Cortex of kidney (tissue), 1 donor: ENCODE measurements around the gene LIPN.
"Not testable (repeated sequence)": the region's sequence is repeated elsewhere in the genome, so short reads cannot be mapped to it uniquely, and the experiment has no call there.

Source experiments
- DNase-seq: peaks from one replicate; lab custom pipeline; 2025; lab: John Stamatoyannopoulos, UW

LIPN gene, protein sequence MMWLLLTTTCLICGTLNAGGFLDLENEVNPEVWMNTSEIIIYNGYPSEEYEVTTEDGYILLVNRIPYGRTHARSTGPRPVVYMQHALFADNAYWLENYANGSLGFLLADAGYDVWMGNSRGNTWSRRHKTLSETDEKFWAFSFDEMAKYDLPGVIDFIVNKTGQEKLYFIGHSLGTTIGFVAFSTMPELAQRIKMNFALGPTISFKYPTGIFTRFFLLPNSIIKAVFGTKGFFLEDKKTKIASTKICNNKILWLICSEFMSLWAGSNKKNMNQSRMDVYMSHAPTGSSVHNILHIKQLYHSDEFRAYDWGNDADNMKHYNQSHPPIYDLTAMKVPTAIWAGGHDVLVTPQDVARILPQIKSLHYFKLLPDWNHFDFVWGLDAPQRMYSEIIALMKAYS

DNA sequence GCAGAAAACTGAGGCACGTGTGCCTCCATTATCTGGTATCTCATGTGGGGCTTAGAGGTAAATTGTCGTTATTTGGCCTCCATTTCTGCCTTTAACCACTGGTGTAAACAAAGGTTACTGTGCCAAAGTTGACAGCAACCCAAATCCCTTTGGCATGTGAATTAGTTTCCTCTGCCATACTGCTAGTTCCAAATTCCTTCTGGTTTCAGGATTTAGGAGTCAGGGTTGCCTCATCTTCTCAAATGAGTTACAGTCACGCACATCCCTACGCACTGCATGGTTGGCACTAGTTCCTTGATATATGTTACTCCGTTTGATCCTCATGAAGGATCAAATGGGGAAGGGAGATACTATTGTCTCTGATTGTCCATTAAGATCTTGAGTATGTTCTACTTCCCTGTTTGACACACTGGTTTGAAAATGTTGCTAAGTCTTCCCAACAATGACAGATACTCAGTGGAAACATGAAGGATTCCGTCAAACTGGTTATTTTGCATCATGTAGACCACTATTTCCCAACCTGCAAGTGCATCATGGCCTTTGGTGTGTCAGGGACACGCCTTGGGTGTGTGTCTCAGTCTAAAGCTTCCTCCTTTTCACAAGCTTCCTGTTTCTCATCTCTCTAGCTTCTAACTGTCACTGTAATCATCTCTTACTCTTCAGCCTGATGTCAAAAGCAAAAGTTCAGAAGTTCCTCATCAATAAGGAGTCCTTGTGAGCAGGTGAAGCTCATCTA is at the start of gene LIPN:
Gene LIPN, plus strand, starts transcription at position 655 of the 736 bp plus-strand sequence. CDS start 1,386 bp downstream, outside the sequence.
- no peak for DNase-seq

DNA sequence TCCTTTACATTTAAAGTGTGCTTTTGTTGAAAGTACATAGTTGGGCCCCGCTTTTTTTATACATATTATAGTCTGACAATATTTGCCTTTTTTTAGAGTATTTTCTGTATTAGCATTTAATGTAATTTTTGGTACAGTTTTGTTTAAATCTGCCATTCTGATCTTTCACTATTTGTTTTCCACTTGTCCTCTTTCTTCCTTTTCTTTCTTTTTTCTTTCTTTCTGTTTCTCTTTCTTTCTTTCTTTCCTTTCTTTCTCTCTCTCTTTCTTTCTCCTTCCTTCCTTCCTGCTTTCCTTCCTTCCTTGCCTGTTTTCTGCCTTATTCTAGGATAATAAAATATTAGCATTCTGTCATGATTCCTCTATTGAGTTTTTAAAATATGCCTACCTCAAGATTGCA is 44.3 kb upstream of the LIPN start:
- DNase-seq: no peak

DNA sequence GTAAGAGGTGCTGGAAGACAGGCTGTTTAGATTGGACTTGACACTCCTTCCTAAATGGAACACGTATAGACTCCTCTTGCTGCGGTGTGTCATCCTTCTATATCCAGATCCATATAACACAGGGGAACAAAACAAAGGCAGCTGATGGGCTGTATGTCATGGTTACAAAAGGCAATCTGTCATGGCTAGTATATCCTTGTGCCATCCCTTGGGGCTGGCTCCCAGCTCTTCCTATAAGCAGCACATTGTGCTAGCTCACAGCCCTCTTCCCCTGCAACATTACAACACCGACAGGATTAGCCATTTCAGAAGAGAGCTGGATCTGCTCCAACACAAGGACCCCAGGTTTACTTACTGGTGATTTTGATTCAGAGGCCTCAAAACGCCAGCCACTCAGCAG is 38.4 kb upstream of the LIPN start:
- no peak for DNase-seq

DNA sequence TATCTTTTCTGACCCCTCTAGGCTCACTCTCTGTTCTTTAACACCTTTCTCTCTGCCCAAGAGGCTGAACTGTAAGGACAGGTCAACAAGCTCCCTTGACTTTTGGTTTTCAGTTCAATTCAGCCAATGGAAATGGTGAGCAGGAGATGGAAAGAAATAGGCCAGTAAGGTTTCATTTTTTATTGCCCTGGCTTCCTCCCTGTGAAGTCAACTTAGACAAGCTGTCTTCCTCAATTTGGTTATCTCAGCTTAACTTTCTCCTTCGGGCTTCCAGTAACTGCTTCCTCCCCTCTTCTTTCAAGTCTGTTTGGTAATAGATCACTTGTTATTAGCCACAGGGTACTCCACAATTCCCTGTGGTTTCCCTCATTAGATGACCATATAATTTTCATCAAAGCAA is 34.0 kb upstream of the LIPN start:
- DNase-seq: no peak

DNA sequence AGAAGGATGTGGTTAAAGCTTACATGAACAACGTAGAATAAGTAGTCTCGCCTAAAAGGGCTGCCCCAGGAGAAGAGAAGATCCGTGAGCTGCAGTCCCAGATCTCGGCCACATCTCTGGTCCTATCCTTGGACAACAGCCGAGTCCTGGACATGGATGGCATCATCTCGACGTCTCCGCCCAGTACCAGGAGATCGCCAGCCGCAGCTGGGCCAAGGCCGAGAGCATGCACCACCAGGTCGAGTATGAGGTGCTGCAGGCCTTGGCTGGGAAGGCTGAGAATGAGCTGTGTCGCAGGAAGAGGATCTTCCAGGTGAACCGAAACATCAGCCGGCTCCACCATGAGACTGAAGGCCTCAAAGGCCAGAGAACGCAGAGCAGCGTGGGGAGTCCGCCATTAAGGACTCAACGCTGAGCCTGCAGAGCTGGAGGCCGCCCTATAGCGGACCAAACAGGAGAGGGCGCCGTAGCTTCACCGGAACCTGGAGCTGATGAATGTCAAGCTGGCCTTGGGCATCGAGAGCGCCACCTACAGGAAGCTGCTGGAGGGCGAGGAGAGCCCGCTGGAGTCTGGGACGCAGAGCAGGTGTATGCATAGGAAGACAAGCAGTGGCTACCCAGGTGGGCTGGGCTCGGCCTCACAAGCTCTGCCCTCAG is 31.6 kb upstream of the LIPN start:
- DNase-seq: no peak

DNA sequence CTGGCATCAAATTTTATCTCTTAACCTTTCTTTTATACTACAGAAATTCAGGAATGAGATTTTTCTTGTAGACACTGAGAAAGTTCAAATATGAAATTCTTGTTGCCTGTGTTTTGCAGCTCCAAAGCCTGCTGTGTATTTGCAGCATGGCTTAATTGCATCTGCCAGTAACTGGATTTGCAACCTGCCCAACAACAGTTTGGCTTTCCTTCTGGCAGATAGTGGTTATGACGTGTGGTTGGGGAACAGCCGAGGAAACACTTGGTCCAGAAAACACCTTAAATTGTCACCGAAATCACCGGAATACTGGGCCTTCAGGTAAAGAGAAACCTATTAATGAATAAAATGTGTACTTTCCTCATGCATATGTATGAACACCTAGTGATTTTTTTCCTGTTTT is 29.0 kb upstream of the LIPN start:
- no peak for DNase-seq

DNA sequence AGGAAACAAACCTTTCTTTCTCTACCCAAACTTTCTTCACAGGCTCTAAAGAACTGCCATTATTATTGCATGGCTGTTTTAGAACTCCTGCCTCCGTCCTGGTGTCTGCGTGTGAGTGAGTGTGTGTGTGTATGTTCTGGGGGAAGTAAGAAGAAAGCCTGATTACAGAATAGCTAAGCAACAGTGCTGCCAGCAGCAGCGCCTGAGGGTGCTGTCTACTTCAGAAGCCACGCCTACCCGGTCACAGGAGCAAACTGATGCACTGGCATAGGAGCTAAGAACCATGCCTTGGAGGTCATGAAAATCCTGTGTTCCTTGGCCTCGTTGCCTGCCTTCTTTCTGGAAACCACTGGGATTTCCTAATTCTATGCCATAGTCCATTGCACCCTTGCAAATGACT is 28.5 kb upstream of the LIPN start:
- DNase-seq: no peak

DNA sequence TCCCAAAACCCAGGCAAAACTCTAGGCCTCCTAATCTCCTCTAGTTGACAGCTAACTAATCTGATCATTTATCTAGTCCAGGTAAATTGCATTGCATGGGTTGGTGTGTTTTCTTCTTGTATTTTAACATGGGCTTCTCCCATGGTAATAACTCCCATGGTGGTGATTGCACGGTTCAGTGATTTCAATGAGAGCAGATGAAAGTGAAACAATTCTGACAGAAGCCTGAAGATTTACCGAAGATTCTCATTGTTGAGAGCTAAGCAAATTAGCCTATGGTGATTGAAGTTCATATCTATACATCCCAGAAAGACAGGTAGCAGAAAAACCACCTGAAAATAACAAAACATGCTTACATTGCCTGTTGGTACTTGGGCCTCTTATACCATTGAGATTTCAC is 26.6 kb upstream of the LIPN start:
- no peak for DNase-seq

DNA sequence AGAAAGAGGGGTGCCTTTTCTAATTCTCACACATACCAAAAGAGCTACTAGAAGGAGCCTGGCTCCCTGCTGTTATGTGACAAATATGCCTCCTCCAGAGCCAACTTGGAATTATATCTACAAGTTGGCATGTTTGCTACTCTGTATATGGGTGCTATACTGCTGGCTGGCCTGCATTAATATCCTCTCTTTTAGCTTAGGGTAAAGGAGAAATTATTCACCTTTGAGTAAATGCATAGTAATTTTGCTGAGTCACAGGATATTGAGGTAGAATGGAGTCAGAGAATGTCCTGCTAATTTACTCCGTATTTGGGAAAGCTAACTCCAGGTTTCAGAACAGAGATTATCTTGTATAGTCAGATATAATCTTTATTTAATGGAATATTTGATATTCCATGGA is 24.2 kb upstream of the LIPN start:
- DNase-seq: no peak

DNA sequence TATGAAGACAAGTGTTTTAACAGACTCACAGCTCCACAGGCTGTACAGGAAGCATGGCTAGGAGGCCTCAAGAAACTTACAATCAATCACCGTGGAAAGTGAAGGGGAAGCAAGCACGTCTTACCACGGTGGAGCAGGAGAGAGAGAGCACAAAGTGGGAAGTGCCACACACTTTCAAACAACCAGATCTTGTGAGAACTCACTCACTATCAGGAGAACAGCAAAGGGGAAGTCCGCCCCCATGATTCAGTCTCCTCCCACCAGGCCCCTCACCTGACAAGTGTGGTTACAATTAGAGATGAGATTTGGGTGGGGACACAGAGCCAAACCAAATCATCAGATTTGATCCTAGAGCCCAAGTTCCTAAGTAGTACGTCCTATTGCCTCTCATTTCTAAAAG is 17.9 kb upstream of the LIPN start:
- not testable (repeated sequence) for DNase-seq

DNA sequence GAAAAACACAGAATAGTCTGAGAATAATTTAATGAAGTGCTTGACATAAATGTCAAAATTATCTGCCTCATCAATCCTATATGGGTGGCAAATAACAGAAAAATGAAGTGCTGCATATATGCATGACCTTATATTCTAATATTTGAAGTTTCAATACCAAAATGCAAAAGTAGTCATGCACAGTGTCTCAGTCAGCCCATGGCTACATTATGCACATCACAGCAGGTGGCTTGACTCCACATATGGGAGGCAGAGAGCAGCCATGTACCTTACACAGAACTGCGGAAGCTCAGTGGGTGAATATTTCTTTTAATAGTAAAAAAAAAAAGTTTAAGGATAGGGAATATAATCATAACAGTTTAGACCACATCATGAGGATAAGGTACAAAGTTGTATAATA is 17.4 kb upstream of the LIPN start:
- DNase-seq: no peak

DNA sequence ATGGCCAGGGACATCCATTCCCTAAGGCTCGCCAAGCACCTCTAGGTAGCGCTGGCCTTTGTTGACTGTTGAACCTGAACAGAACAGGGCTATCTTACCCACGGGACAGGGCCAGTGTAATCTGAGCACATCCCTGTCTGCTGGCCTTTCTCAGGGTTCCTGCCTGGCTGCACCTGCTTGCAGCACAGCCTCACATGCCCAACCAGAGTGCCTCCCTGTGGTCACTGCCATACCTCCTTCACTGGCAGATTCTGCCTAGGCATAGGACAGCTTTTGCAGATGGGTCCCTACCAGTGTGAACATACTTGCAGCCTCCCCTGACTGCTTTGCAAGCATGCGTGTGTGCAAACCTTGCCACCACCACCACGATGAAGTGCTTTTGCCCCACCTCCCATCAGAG is 15.8 kb upstream of the LIPN start:
- no peak for DNase-seq

DNA sequence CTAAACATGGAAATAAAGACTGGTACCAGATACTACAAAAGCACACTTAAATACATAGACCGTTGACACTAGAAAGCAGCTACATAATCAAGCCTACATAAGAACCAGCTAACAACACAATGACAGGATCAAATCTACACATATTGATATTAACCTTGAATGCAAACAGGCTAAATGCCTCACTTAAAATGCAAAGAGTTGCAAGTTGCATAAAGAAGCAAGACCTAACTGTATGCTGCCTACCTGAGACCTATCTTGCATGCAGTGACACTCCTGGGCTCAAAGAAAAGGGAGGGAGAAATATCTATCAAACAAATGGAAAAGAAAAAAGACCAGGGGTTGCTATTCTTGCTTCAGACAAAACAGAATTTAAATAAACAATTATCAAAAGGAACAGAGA is 14.2 kb upstream of the LIPN start:
- DNase-seq: no peak

DNA sequence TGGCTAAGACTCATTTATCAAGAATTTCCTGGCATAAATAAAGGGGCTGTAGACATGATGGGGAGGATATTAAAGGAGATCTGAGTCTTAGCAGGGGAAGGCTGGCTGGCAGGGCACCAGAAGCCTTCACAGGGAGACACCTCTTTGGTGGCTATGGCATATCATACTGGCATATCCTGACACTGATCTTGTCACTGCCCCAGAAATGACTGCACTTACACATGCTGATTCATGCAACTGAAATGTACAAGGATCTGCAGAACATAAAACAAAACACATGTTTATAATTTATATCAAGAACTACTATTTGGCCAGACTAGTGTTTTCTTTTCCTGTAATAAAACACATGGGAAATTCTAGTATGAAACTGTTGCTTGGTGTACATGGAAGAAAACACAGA is 5.5 kb upstream of the LIPN start:
- DNase-seq: no peak

DNA sequence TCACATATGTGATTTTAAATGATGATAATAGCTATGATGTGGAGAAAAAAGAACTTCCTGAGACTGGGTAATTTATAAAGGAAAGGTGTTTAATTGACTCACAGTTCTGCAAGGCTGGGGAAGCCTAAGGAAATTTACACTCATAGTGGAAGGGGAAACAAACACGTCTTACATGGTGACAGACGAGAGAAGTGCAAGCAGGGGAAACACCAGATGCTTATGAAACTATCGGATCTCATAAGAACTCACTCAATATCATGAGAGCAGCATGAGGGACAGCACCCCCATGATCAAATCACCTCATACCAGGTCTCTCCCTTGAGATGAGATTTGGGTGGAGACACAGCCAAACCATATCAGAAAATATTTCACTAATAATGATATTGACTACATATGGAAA is 4.1 kb upstream of the LIPN start:
- DNase-seq: no peak

DNA sequence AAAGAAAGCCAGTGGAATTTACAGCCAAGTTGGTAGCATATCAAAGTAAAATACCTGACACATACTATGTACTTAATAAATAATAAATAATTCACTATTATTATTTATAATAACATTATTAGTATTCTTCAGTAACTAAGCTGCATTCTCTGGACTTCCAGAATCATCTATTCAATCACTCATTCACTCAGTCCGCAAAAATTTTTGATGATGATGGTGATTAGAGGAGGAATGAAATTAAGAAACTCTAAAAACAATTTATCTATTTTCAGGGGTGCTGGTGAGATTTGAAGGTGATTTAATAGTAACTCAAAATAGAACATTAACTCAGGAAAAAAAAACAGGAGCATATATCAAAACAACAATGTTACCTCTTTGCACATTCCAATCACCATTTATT is 3.2 kb upstream of the LIPN start:
- DNase-seq: no peak

DNA sequence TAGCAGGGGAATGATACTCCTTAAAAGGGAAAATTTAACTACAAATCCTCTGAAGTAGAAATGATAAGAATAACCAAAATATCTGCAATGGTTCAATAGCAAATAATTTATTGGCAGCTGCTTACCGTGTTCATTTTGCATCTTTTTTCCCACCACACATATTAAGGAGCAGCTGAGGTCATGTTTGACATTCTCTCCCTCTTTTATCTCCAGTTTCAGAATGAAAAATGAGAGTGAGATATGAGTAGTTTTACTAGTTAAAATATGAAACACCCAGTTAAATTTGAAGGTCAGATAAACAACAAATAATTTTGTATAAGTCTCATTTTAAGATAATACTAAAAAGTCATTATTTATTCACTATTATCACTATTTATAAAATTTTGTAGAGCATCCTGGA is 3.1 kb downstream of the LIPN start:
- no peak for DNase-seq

DNA sequence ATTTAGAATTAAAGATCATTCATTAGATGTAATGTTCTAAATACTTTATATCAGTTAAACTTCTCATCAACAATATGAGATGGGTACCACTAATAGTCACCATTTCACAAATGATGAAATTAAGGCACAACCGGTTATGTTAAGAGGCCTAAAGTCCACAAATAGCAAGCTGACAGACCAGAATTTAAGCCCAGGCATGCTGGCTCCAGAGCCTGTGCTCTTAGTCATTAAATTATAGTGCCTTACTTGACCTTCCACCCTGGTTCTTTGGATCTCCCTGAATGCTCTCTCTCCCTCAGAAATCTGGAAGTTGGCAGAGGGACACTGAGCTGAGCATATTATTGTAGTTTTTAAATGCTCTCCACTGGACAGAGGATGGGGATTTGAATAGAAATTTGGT is 3.6 kb downstream of the LIPN start:
- no peak for DNase-seq

DNA sequence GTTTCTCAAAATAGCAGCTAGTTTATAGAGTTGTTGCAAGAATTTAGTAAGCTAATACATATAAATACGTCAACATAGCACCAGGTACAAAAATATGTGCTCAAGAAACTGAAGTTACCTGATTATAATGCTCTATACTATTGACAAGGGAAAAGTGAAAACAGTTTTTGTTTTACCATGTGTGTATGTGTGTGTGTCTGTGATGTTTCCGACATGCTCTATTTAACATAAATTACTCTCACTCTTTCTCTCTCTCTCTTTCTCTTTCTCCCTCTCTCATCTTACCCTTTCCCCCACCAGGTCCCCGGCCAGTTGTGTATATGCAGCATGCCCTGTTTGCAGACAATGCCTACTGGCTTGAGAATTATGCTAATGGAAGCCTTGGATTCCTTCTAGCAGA is 4.3 kb downstream of the LIPN start:
- no peak for DNase-seq

DNA sequence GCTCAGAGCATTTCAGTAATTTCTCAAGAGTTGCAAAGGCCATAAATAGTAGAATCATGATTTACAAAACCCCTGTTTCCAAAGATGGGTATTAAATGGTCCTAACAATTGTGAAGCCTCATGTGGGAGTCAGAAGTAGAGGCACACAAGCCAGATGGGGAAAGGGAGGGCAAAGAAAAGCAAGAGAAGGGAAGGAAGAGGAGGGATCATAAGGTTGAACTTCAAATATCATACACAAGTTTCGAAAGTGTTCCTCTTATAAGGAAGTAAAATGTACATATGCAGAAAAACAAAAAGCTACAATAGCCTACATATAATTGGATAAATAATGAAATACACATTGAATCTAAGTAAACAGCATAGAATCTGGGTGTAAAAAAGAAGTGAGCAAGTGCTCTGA is 6.0 kb downstream of the LIPN start:
- DNase-seq: no peak

DNA sequence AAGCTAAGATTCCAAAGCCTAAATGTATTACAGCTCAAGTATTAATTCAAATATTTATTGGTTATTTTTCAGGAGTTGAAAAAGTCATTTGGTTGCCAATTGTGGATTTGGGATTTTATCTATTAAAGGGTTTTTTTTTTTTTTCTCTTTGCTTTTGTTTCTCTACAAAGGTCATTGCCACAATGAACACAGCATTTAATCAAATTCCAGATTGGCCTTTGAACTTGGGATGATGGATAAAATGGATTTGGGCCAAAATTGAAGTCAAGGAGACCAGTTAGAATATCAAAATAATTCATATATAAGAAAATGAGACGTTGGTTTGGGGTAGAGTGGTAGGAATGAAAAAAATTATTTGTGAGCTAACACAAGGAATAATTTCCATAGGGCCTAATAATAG is 9.6 kb downstream of the LIPN start:
- DNase-seq: no peak

DNA sequence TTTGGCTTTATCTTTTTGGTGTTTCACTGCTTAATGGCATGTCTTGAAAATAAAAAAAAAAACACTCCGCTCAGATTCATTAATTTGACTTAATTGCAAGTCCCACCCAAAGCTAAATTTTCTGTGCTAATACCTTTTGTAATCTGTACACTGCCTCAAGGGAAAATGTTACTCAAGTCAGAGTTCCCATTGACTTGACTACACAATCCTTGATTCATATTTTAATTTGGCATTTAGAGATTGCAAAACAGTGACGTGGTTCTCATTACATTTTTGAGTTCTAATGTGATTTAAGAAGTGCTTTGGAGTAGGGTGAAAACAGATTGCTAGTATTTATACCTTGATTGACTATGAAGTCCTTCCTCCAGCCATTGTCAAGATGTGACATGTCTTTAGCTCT is 21.4 kb downstream of the LIPN start:
- no peak for DNase-seq

DNA sequence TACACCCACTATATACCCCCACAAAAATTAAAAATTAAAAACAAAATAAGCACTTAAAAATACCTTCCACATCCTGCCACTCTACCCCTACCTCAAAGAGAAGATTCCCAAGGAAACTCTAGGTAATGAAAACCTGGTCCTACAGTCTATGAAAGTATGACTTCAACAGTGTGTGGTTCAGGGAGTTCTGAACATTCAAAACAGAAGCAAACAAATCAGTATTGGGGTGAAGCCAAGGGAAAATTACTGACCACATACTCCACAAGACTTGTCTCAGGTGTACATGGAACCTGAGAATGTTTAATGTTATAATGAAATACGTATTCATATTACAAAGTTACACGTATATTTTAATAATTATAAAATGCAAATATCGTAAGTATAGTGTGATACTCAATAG is 22.4 kb downstream of the LIPN start:
- DNase-seq: no peak
